Neural progenitor cell (in vitro differentiated cells): ENCODE results near the gene GALNT2.
A peak's percentile ranks its signal among the peaks of the same experiment; 100 is the strongest.

Experiments
- EZH2 ChIP-seq: fragments of 200-600 bp; sonication (generic); IDR thresholded peaks from 2 replicates; pipeline ENCODE4 v1.6.1; 2017; ENCODE audit warnings: antibody characterized with exemption, mild to moderate bottlenecking, moderate library complexity
- EZH2phosphoT487 ChIP-seq: fragments of 200-600 bp; sonication (generic); IDR thresholded peaks from 2 replicates; pipeline ENCODE4 v1.6.1; 2017; ENCODE audit warnings: antibody characterized with exemption
- TF ChIP-seq, protein P1 (sequence below): fragments of 200-600 bp; sonication (generic); IDR thresholded peaks from 2 replicates; pipeline ENCODE4 v1.5.1; 2017; ENCODE audit warnings: antibody characterized with exemption, mild to moderate bottlenecking

DNA sequence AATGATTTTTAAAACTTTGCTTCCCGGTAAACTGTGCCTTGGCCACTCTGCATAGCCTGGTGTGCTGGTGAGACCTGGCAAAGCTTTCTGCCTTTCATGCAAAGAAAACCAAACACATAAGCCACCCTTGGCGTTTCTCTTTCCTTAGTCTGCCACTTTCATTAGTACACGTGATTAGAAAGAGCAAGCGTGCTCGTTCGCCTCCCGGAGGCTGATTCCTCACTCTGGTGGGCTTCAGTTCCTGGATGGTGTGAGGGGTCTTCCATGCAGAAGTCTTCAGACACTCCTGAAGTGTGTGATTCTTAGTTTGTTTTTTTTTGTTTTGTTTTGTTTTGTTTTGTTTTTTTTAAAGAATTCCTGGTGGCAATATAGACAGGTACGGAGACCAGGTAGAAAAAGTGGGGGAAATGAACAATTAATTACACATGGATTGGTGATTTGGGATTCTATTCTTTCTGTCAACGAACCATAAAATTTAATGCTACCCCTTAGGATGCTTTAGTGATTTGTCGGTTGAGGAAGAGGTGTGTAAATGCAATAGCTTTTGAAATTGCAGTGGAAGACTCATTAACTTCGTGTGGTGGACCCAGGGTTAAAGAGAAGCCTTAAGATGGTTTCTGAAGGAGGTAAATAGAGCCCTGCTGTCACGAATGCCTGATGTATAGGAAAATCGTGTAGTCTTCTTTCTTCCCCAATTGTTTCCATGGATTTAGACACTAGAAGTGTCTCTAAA is 2.1 kb downstream of the GALNT2 start:
- TF ChIP-seq, protein P1, sequence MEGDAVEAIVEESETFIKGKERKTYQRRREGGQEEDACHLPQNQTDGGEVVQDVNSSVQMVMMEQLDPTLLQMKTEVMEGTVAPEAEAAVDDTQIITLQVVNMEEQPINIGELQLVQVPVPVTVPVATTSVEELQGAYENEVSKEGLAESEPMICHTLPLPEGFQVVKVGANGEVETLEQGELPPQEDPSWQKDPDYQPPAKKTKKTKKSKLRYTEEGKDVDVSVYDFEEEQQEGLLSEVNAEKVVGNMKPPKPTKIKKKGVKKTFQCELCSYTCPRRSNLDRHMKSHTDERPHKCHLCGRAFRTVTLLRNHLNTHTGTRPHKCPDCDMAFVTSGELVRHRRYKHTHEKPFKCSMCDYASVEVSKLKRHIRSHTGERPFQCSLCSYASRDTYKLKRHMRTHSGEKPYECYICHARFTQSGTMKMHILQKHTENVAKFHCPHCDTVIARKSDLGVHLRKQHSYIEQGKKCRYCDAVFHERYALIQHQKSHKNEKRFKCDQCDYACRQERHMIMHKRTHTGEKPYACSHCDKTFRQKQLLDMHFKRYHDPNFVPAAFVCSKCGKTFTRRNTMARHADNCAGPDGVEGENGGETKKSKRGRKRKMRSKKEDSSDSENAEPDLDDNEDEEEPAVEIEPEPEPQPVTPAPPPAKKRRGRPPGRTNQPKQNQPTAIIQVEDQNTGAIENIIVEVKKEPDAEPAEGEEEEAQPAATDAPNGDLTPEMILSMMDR: peak; percentile 9
- no peak for TF ChIP-seq EZH2
- no peak for TF ChIP-seq EZH2phosphoT487
